NCI-H2029 (cell line): ENCODE measurements around the gene UMAD1.

Experiments
- DNase-seq: peaks from one replicate; lab custom pipeline; 2025; lab: John Stamatoyannopoulos, UW

UMAD1 gene

DNA sequence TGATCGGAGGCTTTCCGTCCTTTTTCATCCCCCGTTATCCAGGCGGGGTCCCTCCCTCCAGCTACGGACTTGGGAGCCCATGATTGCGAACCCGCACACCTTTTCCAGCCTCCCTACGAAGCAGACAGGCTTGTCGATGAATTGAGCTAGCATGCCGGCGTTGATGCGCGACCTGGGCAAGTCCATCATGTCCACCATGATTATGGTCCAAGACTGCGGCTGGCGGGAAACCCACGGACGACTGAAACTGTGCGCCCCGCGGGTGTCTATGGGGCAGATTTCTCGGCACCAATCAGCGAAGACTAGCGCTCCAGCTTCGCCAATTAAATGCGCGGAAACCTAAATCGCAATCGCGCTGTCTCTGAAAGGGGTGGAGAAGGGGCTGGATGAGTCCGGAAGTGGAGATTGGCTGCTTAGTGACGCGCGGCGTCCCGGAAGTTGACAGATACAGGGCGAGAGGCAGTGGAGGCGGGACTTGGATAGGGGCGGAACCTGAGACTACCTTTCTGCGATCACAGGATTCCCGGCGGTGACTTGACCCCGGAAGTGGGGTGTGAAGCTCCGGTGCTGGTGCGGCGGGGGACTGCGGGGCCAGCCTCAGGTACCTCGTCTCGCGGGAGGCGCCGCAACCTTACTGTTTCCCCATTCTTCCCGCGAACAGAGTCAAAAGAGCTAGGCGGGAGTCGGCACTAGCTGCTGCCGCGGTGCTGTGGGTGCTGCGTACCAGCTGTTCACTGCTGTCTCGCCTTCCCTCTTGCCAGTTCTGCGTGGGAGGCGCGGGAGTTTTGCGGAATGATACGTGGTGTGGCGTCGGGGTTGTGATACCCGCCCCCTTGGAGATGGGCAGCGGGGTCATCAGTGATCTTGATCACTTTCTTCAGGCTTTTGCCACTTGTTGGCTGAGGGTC lies at the start of gene UMAD1:
UMAD1 (plus strand) TSS at position 532 of the 908 bp plus-strand sequence. CDS start 32,620 bp downstream, outside the sequence.
- DNase-seq, result peak; percentile 99

DNA sequence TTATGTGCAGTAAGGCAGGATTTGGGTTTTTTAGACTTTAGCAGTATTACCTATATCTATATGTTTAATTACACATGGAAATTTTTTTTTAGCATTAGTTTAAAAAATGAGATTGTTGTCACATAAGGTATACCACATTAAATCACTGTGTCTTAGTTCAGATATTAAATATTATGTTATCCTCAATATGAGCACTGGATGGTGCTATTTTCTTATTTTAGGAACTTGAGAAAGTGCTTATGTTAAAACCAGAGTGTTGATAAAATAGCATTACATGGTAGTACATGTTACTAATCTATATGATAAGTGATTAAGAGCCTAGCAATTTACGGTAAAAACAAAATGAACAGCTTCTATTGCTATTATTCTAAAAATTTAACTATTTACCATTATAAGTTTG lies 45.1 kb upstream of the UMAD1 start:
- DNase-seq, result peak; percentile 10

DNA sequence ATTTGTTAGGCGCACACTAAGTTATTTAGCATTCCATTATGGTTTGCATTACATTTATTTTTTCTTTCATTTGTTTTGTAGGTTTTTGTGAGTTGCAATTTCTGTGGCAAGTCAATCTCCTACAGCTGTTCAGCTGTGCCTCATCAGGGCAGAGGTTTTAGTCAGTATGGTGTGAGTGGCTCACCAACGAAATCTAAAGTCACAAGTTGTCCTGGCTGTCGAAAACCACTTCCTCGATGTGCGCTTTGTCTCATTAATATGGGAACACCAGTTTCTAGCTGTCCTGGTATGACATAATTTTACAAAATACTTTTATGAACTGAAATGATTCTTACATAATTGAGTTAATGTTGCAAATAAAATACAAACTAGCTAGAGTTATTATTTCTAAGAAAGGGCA lies 44.4 kb upstream of the UMAD1 start:
- DNase-seq, result no peak

DNA sequence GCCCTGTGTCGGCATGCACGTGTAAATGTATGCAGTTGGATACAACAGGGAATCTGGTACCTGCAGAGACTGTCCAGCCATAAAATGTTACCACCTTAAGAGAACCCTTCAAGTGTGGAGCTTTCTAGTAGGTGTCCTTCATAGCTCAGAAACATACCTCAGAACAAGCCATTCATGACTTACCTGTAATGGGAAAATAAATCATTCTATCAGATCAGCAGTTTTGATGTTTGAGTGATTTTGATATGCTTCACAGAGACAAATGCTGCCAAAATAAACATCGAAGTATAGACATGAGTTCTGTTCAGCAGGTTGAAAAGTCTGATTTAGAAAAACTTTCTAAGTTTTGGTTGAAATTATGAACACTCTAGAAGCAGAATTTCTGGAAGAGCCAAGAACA lies 33.5 kb upstream of the UMAD1 start:
- no peak for DNase-seq

DNA sequence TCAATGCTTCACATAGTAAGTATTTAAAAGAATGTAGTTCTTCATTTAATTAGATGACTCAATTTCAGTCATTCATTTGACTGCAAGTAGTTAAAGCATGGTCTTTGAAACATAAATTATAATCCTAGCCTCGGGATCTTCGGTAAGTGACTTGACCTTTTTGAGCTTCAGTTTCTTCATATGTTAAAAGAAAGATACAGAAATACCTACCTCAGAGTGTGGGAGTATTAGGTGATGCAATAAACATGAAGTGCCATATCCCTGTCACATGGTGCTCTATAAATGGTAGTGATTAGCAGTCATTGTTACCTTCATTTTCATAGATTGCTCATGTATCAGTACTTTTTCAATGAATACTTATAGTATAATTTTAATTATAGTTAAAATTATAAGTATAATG lies 31.2 kb upstream of the UMAD1 start:
- DNase-seq, result no peak

DNA sequence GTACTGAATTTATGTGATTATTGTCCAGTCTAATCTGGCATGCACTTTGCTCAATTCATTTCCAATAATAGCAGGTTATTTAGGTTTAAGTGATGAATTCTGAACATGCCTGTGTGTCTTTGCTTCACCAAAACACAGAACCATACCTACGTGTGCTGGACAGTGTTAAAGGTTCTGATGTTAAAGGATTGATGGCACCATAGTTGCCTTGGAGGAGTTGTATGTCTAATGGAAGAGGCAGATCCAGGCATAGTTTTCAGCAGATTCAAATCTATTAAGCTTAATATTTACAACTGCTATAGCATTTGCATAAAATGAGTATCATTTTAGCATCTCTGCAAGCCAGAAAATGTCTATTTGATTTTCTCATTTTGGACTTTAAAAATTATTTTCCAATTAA lies 28.0 kb upstream of the UMAD1 start:
- no peak for DNase-seq

DNA sequence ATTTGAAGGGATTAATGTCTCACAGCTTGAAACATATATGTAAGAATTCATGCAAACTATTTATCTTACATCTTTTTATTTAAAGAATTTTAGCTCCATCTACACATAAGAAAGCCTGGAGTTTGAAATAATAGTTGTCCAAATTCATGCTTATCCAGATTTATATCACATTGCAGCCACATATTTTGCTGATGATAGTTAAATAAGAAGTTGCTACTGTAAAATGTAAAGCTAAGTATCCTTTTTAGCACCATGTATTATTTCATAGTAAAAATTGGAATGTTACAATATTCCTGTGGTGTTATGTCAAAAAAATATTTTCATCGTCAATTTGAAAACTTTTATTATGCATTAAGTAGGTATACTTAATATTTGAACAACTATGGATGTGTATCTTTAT lies 27.3 kb upstream of the UMAD1 start:
- no peak for DNase-seq

DNA sequence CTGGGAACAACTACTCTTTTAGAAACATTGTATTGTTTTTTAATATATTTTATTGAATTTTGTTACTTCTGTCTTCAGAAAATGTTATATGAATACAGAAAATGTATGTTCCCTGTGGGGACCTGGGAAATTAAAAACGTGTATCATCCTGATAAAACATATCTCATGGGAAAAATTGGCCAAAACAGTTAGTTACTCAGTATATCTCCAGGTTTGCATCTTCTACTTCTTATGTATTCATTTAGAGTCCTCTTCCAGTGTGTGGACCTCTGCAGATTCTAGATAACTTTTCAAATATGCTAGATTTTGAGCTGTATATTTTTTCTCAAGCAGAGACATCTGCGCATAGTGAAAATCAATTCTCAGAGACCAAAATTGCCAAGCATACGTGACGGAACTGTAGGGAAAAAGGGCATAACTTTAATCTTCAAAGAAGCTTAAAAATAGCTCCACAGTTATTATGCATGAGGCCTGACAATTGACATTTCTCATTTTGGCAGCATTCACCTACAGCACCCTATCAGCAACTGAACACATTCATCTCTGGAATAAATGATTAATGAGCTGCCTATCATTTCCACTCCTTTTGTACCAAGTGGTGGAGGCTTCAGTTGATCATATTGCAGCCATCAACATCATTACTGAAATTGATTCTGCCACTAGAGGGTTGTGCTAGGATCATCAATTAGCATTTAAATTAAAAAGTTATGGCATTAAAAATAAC lies 26.4 kb upstream of the UMAD1 start:
- no peak for DNase-seq

DNA sequence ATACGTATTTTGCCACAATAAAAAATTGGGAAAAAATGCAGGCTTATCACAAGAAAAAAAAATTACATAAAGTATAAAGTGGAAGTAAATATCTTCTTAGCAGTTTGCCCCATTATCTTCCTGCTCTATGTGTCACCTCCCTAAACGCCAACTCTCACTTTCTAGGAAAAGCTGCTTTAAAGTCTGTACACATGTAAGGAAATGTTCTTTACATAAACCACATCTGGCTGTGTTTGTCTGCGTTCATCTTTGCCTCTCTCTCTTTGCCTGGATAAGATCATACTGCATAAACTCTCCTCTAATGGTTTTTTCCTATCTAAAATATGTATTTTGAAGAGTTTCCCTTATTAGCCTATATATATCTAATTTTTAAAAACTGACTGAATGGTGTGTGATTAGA lies 23.0 kb upstream of the UMAD1 start:
- DNase-seq, result no peak

DNA sequence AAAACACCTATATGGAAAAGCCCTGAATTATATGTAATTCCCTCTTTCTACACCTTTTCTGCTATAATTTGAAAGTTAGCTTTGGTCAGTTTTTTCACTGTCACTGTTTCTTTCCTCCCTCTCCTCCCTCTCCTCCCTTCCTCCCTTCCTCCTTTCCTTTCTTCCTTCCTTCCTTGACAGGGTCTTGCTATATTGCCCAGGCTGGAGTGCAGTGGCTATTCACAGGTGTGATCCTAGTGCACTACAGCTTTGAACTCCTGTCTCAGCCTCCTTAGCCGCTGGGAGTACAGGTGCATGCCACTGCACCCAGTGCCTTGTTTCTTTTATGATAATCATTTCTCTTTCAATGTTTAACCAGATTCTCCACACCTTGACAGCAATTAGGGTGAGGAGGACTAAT lies 22.1 kb upstream of the UMAD1 start:
- no peak for DNase-seq

DNA sequence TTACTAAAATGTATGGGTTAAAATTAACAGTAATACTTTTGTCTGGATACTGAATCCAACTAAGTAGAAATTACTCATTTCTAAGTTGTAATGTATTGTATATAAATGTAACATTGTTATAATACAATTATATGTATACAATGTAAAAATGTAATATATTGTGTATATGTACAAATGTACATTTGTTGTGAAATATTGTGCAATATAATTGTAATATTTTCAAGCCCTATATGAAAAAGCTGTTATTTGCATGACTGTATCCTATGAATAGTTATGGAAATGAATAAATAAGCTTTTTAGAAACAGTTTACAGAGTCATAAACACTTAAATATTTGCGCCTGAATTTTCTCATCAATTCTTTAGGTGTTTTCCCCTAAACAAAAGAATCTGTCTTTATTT lies 20.3 kb upstream of the UMAD1 start:
- DNase-seq, result no peak

DNA sequence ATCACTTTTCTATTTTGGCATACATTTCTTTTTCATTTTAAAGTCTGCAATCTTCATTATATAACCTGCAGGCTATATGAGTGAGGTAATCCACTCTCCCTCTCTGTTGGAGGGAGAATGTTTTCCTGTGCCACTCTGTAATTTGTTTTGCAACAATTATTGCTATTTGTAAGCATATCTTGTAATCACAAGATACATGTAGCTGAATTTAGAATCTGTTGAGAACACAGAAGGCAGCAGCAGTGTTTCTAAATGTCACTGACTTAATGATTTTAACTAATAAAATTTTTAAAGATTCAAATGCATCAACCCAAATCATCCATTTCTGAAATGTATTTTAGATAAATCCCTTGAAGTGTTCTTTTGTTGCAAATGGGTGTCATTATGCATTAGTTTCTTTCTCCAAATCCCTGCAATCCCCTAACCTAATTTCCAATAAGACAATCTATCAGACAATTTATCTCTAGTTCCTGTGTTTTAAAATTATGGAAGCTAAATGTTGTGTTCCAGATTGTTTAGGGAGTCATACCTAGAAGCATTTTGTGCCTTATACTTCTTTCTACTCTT lies 19.8 kb upstream of the UMAD1 start:
- no peak for DNase-seq

DNA sequence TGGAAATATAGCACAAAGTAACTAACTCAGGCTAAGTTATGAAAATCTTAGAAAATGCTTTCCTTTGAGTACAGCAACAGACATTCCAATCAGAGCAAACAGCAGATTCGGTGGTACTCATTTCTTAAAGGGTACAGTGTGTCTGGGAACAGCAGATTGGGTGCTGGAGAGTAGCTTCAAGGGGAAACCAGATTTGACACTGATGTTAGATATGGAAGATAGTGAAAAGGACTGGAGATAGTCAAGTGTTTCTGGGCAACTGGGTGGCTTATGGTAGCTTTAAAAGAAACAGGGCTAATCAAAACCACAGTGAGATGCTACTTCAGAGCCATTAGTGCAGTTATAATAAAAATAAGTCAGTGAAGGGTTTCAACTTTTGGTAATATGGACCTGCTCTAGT lies 12.1 kb upstream of the UMAD1 start:
- no peak for DNase-seq

DNA sequence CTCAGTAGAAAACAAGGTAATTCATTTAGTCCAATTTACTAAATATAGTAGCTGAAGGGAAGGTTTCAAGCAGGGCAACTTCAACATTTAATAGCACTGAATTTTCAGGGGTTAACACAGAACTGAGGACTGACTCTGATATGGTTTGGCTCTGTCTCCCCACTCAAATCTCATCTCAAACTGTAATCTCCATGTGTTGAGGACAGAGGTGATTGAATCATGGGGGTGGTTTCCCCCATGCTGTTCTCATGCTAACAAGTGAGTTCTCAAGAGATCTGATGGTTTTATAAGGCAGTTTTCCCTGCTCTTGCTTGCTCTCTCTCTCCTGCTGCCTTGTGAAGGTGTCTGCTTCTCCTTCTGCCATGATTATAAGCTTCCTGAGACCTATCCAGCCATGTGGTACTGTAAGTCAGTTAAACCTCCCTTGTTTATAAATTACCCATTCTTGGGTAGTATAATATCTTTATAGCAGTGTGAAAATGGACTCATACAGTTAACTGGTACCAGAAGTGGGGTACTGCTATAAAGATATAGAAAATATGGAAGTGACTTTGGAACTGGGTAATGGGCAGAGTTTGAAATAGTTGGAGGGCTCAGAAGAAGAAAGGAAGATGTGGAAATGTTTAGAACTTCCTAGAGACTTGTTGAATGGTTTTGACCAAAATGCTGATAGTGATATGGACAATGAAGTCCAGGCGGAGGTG lies 9.8 kb upstream of the UMAD1 start:
- DNase-seq, result no peak

DNA sequence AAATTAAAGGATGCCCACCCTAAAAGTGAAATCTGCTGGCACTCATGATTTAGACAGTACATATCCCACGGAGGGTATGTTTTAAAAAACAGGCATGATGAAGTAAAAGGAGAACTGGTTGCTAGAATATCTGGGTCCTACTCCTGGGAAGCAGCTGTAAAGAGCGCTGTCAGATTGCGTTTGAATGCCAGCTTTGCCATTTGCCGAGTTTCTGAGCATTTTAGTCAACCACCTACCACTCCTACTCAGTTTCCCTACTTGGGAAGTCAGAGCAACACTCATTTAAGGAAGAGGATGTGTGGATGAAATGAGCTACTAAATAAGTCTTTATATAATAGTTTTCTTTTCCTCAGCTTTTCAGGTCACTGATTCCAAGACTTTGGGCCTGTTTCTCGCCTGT lies 1.1 kb upstream of the UMAD1 start:
- DNase-seq, result no peak

DNA sequence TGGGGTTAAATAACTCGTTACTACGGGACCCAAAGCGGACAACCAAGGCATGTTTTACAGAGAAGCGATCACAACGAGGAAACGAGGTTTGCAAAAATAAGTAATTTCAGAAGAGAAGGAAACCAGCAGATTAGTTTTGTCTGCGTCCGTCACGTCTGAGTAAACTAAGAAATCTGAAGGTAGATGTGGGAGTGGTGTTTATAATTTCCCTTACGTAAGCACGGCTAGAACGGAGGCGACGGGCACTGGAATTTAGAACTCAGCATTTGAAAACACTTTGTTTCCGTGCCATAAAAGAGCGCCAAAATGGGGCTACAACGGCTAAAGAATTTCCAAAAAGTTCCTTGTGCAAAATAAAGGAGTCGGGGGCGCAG lies 718 bp upstream of the UMAD1 start:
- DNase-seq, result no peak

DNA sequence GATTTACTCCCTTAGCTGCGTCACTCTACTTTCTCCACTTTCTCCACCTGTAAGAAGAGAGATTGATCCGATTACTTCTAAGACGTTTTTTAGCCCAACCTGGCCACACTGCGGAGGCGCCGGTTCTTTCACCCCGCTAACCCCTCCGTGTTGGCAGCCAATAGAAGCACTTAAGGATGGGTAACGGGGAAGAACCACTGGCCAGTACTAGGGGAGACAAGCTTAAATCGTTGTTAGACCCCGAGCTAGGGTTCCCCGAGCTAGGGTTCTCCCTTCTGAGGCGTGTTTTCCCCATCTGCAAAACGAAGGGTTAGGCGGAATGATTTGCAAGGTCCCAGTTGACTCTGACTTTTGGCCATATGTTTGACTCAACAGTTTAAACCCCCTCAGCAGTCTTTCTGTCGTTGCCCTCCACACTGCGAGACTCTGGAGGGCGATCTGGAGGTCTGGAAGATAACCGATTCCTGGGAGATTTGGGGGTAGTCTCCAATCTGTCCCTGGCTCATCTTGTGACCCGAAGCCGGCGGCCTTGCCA lies 644 bp downstream of the UMAD1 start:
- no peak for DNase-seq

DNA sequence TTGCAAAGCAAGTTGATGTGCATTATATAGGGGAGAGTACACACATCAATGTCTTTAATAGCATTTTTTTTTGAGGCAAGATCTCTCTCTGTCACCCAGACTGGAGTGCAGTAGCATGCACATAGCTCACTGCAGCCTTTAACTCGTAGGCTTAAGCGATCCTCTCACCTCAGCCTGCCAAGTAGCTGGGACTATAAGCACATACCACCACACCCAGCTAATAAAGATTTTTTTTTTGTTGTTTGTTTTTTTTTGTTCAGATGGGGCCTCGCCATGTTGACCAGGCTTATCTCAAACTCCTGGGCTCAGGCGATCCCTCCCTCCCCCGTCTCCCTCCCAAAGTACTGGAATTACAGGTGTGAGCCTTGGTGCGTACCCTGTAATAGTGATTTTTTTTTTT lies 1.5 kb downstream of the UMAD1 start:
- no peak for DNase-seq

DNA sequence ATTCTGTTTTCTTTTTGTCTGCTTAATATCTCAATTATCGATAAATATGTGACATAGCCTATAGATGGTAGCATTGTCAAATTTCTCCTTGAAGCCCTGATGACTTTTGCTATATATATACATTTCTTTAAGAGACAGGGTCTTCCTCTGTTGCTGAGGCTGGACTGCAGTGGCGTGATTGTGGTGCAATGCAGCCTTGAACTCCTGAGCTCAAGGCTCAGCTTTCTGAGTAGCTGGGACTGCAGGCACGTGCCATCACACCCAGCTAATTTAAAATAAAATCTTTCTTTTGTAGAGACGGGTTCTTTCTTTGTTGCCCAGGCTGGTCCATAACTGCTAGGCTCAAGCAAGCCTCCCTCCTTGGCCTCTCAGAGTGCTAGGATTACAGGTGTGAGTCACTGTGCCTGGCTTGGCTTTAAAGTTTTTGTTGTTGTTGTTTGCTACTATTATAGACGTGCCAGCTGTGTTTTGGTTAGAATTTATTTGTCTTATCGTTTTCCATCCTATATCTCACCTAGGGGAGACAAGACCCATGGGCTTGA lies 7.0 kb downstream of the UMAD1 start:
- no peak for DNase-seq

DNA sequence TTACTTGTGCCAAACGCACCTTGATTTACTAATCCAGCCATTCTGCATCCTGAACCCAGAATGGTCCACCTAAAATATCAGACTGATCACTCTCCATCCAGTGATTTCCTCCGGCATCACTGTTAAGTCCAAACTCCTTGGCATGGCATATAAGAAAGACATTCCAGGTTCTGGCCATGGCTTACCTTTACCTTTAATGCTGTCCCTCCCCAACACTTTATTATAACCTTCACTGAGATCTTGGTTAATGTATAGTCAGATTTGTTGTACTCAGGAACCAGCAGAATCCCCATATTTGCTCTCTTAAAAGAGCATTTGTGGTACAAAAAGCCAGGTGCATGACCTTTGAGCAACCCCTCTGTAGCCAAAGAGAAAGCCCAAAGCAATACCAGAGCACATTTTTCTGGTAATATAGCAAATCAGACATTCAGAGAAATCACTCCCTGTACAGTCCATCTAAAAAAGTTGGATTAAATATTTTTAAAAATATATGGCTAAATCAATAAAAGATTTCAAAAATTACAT lies 10.2 kb downstream of the UMAD1 start:
- no peak for DNase-seq

DNA sequence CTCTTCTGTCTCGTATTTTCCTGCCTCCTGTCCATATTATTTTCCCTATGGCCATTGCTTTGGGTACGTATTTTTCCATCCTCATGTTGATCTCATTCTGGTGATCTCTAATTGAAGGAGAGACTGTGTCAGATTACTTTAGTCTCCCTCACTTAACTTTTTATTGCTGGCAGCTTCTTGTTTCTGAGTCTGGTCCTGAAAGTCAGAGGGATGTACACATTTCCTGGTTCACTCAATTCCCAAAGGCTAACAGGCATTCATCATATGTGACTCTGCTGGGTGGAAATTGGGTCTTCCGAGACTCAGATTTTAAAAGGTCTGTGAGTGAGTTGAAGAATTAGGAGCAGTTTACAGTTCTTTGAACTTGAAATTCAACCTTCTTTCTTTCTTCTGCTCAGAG lies 10.9 kb downstream of the UMAD1 start:
- no peak for DNase-seq
